BLaER1 treated with 17β-estradiol and CSF1 and Interleukin-3, amounts not matched to agents 10 nM and 100 nM (cell line): ENCODE data around the gene NRCAM.
A peak's percentile ranks its signal among the peaks of the same experiment; 100 is the strongest.
"Not testable (repeated sequence)": the region's sequence is repeated elsewhere in the genome, so short reads cannot be mapped to it uniquely, and the experiment has no call there.

ENCODE experiments used
- H3K27ac ChIP-seq, 11 experiments: shearing (Covaris generic); formaldehyde crosslinking; 2 replicates each; pipeline ENCODE4 v1.8.1; 2022
- H3K27me3 ChIP-seq, 11 experiments: shearing (Covaris generic); formaldehyde crosslinking; 2 replicates each; pipeline ENCODE4 v1.8.1; 2022
- H3K36me3 ChIP-seq, 11 experiments: shearing (Covaris generic); formaldehyde crosslinking; 2 replicates each; pipeline ENCODE4 v1.8.1; 2022
- H3K4me1 ChIP-seq, 10 experiments: shearing (Covaris generic); formaldehyde crosslinking; 2 replicates each; pipeline ENCODE4 v1.8.1; 2022
- H3K4me2 ChIP-seq, 11 experiments: shearing (Covaris generic); formaldehyde crosslinking; 2 replicates each; pipeline ENCODE4 v1.8.1; 2022
- H3K4me3 ChIP-seq, 10 experiments: shearing (Covaris generic); formaldehyde crosslinking; 2 replicates each; pipeline ENCODE4 v1.8.1; 2022
- H3K9ac ChIP-seq, 11 experiments: shearing (Covaris generic); formaldehyde crosslinking; 2 replicates each; pipeline ENCODE4 v1.8.1; 2022
- H3K9me3 ChIP-seq, 11 experiments: shearing (Covaris generic); formaldehyde crosslinking; replicated peaks in 1 of 11; 2 replicates each; pipeline ENCODE4 v1.8.1; 2022
- H4K20me1 ChIP-seq, 11 experiments: shearing (Covaris generic); formaldehyde crosslinking; 2 replicates each; pipeline ENCODE4 v1.8.1; 2022
- Cebpa-rat ChIP-seq, 11 experiments: shearing (Covaris generic); IDR thresholded peaks; 2 replicates each; pipeline ENCODE4 v1.8.1; 2022

The NRCAM gene

DNA sequence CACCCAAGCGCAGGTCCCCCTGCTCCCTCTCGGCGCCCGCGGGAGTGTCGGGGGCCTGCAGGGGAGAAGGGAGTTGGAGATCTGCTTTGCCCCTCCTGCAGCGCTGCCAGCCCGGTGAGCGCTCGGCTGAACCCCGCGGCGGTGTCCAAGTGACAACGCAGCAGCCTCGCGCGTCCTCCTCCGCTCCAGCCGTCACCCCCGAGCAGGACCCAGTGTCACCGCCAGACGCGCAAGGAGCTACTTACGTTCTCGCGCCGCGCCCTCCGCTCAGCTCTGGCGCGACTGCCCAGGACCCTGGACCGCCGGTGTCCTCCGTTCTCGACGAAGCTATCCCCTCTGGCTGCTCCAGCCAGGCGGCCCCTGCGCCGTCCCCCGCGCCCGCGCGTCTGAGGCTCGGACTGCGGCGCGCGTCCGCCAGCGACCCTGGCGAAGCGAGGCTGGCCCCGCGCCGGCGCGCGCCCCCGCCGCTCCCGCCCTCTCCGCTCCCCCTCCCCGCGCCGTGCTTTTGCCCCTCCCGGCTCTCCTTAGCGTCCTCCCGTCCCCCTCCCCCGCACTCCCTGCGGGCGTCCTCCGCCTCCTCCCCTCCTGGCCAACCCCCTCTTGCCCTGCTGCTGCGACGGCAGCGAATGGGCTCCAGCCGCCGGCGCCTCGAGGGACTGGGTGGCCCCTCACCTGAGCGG, at the start of gene NRCAM:
NRCAM (minus strand) TSS at position 439 of the 680 bp plus-strand sequence. CDS start 216,372 bp downstream, outside the sequence.
- H3K36me3 ChIP-seq, result no peaks in the 10 kb centered on the region
- H3K9ac ChIP-seq, result peak within 1 kb of the TSS; percentile 36 to 71 (median 63)
- H3K27ac ChIP-seq, result peak within 1 kb of the TSS in 6 of 11 experiments; percentile 8 to 45 (median 28); a peak in 7 of 22 replicates
- H3K4me3 ChIP-seq, result peak within 1 kb of the TSS; percentile 62 to 78 (median 68)
- H3K4me1 ChIP-seq, result peaks cover 5 to 20% (median 17%) of the 10 kb centered on the region in 10 experiments; a peak in 17 of 20 replicates
- H4K20me1 ChIP-seq, result peaks cover 0 to 27% (median 11%) of the 10 kb centered on the region in 11 experiments; a peak in 14 of 22 replicates
- no peak for TF ChIP-seq Cebpa-rat (IDR thresholded peaks at IDR 0.05)
- no peaks in the 10 kb centered on the region for H3K9me3 ChIP-seq
- peaks cover 58 to 68% (median 61%) of the 10 kb centered on the region in 11 experiments for H3K27me3 ChIP-seq
- peak within 1 kb of the TSS; percentile 98 to 100 (median 100) for H3K4me2 ChIP-seq

DNA sequence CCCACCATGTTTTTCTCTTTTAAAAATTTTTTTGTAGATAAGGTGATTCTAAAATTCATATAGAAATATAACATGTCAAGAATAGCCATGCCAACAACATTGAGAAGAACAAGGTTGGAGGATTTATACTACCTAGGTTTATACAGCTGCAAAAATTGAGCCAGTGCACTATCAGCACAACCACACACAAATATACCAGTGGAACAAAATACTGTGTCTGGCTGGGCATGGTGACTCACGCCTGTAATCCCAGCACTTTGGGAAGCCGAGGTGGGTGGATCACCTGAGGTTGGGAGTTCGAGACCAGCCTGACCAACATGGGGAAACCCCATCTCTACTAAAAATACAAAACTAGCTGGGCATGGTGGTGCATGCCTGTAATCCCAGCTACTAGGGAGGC, 48.3 kb upstream of the NRCAM start:
- not testable (repeated sequence) for H4K20me1 ChIP-seq, H3K4me3 ChIP-seq, H3K27me3 ChIP-seq
- H3K9ac ChIP-seq, result peak overlapping the region in 2 of 11 experiments; percentile 9 to 84; a peak in 3 of 22 replicates
- H3K9me3 ChIP-seq, result peaks cover 10 to 49% (median 23%) of the 10 kb centered on the region in 11 experiments; a peak in 21 of 22 replicates
- H3K4me2 ChIP-seq, result peak overlapping the region in 10 of 11 experiments; percentile 18 to 79 (median 64); a peak in 14 of 22 replicates
- H3K4me1 ChIP-seq, result peaks cover 18 to 52% (median 34%) of the 10 kb centered on the region in 10 experiments
- peaks cover 41 to 55% (median 48%) of the 10 kb centered on the region in 11 experiments for H3K36me3 ChIP-seq
- peak overlapping the region; percentile 68 to 99 (median 91); a peak in 21 of 22 replicates for H3K27ac ChIP-seq

DNA sequence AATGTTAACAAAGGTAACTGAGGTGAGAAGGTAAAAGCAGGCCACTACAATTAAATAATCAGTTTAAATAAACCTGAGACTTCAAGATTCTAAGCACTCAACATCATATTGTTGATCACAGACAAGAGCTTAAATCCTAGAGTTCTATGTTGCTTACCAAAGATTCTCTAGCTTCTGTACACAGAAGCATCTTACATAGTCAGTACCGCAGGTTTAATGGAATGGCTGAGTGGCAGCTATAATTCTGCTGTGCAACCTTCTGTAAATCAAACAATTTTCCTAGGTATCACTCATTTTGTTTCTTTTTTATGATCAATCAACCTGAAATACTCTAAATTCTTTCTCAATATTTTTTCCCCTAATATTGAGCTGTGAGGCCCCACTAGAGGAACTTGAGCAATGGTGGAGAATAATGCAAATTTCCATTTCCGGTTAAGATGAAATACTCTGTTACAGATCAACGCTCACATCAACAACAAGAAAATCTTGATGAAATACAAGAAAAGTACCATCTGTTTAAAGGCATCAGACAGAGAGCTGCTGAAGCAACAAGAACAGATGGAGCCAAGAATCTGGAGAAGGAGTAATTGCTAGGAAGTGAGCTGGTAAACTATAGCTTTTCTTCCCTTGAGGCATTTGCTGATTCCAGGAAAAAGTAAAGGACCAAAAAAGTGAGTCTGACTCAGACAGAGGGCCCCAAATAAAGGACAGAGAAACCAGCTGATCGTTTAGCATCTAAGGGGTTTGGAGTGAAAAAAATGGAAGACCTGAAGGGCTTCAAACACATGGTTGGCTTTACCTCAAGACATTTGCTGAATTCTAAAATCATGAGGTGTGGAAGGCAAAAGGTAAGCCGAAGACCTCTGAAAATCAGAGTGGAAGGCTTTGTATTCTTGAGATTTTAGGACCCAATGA, 47.1 kb upstream of the NRCAM start:
- peak overlapping the region; percentile 59 to 82 (median 67) for H3K4me2 ChIP-seq
- TF ChIP-seq Cebpa-rat (IDR thresholded peaks at IDR 0.05), result peak in 8 of 11 experiments; percentile 50 to 94 (median 84); a peak in 15 of 22 replicates
- peaks cover 18 to 56% (median 35%) of the 10 kb centered on the region in 10 experiments for H3K4me1 ChIP-seq
- peaks cover 10 to 49% (median 23%) of the 10 kb centered on the region in 11 experiments; a peak in 21 of 22 replicates for H3K9me3 ChIP-seq
- peak overlapping the region in 2 of 10 experiments; percentile 0 to 2; a peak in 3 of 20 replicates for H3K4me3 ChIP-seq
- H3K36me3 ChIP-seq, result peaks cover 41 to 67% (median 49%) of the 10 kb centered on the region in 11 experiments
- H3K27me3 ChIP-seq, result no peaks in the 10 kb centered on the region
- peak overlapping the region; percentile 66 to 84 (median 76) for H3K9ac ChIP-seq
- no peaks in the 10 kb centered on the region for H4K20me1 ChIP-seq
- peak overlapping the region; percentile 68 to 99 (median 91) for H3K27ac ChIP-seq

DNA sequence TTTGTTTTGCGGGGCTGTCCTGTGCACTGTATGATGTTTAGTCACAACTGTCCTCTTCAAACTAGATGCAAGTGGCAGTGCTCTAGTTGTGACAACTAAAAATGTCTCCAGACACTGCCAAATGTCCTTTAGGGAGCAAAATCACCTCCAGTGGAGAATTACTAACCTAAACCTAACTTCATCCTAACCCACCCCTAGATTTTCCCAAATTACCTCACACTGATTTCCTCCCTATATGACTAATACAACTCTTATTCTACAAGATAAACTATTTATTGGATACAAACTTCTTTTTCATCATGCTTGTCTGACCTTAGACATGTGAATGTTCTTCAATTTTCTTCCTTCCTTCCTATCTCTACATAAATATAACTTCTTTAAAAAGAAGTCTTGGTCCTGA, 43.3 kb upstream of the NRCAM start:
- Histone ChIP-seq H3K9ac (no peak overlapping the region), H3K36me3 (peaks cover 25 to 71% (median 39%) of the 10 kb centered on the region in 11 experiments), H3K27me3 (no peaks in the 10 kb centered on the region), H3K4me1 (peaks cover 18 to 52% (median 32%) of the 10 kb centered on the region in 10 experiments), H3K4me2 (peak overlapping the region in 3 of 11 experiments; percentile 5 to 37 (median 18); a peak in 4 of 22 replicates), H4K20me1 (no peaks in the 10 kb centered on the region; a peak in 1 of 22 replicates), H3K4me3 (no peak overlapping the region), H3K27ac (peak overlapping the region in 6 of 11 experiments; percentile 46 to 99 (median 90); a peak in 12 of 22 replicates), H3K9me3 (peaks cover 0 to 22% (median 1%) of the 10 kb centered on the region in 11 experiments; a peak in 8 of 22 replicates)
- no peak for TF ChIP-seq Cebpa-rat (IDR thresholded peaks at IDR 0.05)

DNA sequence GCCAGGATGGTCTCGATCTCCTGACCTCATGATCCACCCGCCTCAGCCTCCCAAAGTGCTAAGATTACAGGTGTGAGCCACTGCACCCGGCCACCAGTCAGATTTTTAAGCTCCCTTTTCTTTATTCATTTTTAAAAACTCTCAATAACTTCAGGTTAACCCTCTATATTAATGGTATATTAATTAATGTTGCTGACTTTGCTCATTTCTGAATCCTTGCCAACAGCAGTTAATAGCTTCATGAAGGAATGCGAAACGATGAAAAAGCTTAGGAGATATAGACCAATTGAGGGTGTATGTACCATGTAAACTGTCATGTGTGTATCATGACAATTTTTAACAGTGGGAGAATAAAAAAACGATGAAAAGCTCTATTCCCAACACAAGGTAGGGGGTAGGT, 42.2 kb upstream of the NRCAM start:
- H4K20me1 ChIP-seq, result no peaks in the 10 kb centered on the region; a peak in 1 of 22 replicates
- peaks cover 7 to 41% (median 22%) of the 10 kb centered on the region in 10 experiments for H3K4me1 ChIP-seq
- no peak overlapping the region for H3K4me2 ChIP-seq
- peaks cover 0 to 17% (median 0%) of the 10 kb centered on the region in 11 experiments; a peak in 5 of 22 replicates for H3K9me3 ChIP-seq
- no peak overlapping the region for H3K27ac ChIP-seq
- H3K36me3 ChIP-seq, result peaks cover 25 to 77% (median 42%) of the 10 kb centered on the region in 11 experiments
- H3K4me3 ChIP-seq, result no peak overlapping the region
- no peak overlapping the region for H3K9ac ChIP-seq
- H3K27me3 ChIP-seq, result no peaks in the 10 kb centered on the region
- no peak for TF ChIP-seq Cebpa-rat (IDR thresholded peaks at IDR 0.05)

DNA sequence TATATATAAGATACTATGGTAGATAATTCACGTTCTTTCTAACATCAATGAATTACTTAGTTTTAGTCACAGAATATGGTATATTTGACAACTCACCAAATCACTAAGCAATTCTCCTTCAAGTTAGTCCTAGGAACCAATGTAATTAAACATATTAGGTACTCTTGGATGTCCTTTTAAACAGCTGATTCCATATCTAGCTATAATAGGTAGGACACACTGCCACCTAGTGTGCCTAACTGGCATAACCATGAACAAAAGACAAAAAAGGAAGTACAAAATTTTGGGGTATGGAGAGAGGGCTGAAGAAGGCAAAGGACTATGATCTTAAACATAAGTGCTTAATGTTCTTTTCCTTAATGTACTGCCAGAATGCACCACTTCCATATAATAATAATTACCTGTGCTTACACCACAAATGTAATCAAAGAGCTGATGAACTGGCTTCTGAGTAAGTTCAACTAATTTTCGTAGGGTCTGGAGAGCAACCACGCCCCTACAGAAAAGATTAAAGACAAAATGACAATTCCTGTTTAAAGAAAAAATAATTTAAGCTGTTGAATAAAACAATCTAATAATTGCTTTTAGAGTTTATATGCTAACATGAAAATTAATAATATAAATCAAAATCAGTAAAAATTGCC, 41.0 kb upstream of the NRCAM start:
- Histone ChIP-seq H4K20me1 (no peaks in the 10 kb centered on the region; a peak in 1 of 22 replicates), H3K4me2 (no peak overlapping the region), H3K9me3 (peaks cover 0 to 17% (median 0%) of the 10 kb centered on the region in 11 experiments; a peak in 5 of 22 replicates), H3K27me3 (no peaks in the 10 kb centered on the region), H3K4me1 (peaks cover 0 to 29% (median 11%) of the 10 kb centered on the region in 10 experiments; a peak in 12 of 20 replicates), H3K4me3 (no peak overlapping the region), H3K36me3 (peaks cover 24 to 84% (median 39%) of the 10 kb centered on the region in 11 experiments), H3K27ac (no peak overlapping the region), H3K9ac (no peak overlapping the region)
- TF ChIP-seq Cebpa-rat (IDR thresholded peaks at IDR 0.05), result no peak

DNA sequence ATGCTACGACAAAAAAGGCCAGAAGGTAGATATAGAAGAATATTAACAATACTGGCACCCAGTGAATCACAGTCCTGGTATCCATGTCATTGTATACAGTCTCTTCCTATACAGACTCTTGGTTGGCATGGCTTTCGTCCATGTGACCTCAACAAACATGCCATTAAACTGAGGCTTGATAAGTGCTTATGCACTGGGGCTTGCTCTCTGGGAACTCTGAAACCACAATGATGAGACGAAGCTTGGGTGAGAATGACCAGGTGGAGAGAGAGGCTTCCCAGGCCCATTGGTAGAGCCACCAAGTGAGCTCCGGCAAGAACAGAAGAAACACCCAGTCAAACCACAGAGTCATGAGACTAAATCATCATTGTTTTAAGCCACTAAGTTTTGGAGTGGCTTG, 36.5 kb upstream of the NRCAM start:
- Histone ChIP-seq H3K4me1 (peaks cover 0 to 7% (median 0%) of the 10 kb centered on the region in 10 experiments; a peak in 1 of 20 replicates), H3K36me3 (peaks cover 15 to 84% (median 39%) of the 10 kb centered on the region in 11 experiments), H3K27me3 (no peaks in the 10 kb centered on the region), H3K4me2 (no peak overlapping the region), H3K9me3 (no peaks in the 10 kb centered on the region), H3K9ac (no peak overlapping the region), H3K4me3 (no peak overlapping the region), H3K27ac (no peak overlapping the region), H4K20me1 (peaks cover 0 to 12% (median 0%) of the 10 kb centered on the region in 11 experiments; a peak in 1 of 22 replicates)
- TF ChIP-seq Cebpa-rat (IDR thresholded peaks at IDR 0.05), result no peak
